Tibial nerve (tissue), 4 donors: ENCODE data around the gene CLK1. TPM values are rescaled to one million over a fixed set of nuclear protein-coding genes. Genes with fewer than 3 reads are reported as not detected.

Experiments used
- DNase-seq, 2 donors: peaks; one replicate each; pipeline ENCODE4 v3.0.0-alpha.2; 2019; ENCODE audit warnings: low spot score in 2 of 2
- H3K27ac ChIP-seq, 4 donors: fragments of 200-600 bp; sonication (generic) in 3 of 4; one replicate each; pipeline ENCODE4 v1.5.1; 2017 to 2019; ENCODE audit warnings: mild to moderate bottlenecking in 1 of 4
- H3K27me3 ChIP-seq, 2 donors: fragments of 200-600 bp; sonication (generic) in 1 of 2; one replicate each; pipeline versions ENCODE4 v1.5.1 to v1.6.0; 2017 to 2019
- H3K36me3 ChIP-seq, 3 donors: fragments of 200-600 bp; sonication (generic); one replicate each; pipeline ENCODE4 v1.5.1; 2018 to 2019
- H3K4me1 ChIP-seq, 4 donors: fragments of 200-600 bp; sonication (generic) in 3 of 4; one replicate each; pipeline ENCODE4 v1.5.1; 2017 to 2019
- H3K4me3 ChIP-seq, 4 donors: fragments of 200-600 bp; sonication (generic) in 3 of 4; one replicate each; pipeline ENCODE4 v1.5.1; 2017 to 2019; ENCODE audit warnings: mild to moderate bottlenecking in 1 of 4, moderate library complexity in 1 of 4
- H3K9me3 ChIP-seq, 4 donors: fragments of 200-600 bp; sonication (generic) in 3 of 4; one replicate each; pipeline ENCODE4 v1.5.1; 2017 to 2019
- EP300 ChIP-seq, 2 donors: sonication (generic); formaldehyde crosslinking; IDR thresholded peaks; one replicate each; pipeline ENCODE4 v1.6.1; 2017; ENCODE audit warnings: antibody characterized with exemption in 2 of 2, mild to moderate bottlenecking in 1 of 2
- POLR2A ChIP-seq, 2 donors: fragments of 450-650 bp; IDR thresholded peaks; one replicate each; pipeline ENCODE4 v1.6.1; 2017; ENCODE audit warnings: antibody characterized with exemption in 2 of 2, mild to moderate bottlenecking in 2 of 2, moderate library complexity in 2 of 2
- WGBS, 2 donors: methylation state at CpG; one replicate each; pipeline ENCODE4 v1.1.5; 2018; 5-methylcytosine and 5-hydroxymethylcytosine counted together
- small RNA-seq: library from RNA; depleted of rRNA; stranded (forward); fragments of <200 nt; gene quantifications from one replicate; pipeline ENCODE3, GENCODE V24; 2016
- total RNA-seq, 4 donors: library from RNA; depleted of rRNA; stranded (reverse); fragments of >200 nt; gene quantifications; one replicate each; pipeline ENCODE4 v1.1.0, GENCODE V29; 2016
- TF ChIP-seq, protein P1 (sequence below), 5 experiments: fragments of 200-600 bp in 3 of 5; fragments of 450-650 bp in 2 of 5; sonication (generic) in 3 of 5; IDR thresholded peaks; one replicate each; pipeline ENCODE4 v1.5.1; 2016 to 2019; ENCODE audit warnings: antibody characterized with exemption in 5 of 5, mild to moderate bottlenecking in 3 of 5, moderate library complexity in 2 of 5

Gene CLK1
- total RNA-seq, 4 donors from 2014 or later: 141 to 336 (median 261) TPM

DNA sequence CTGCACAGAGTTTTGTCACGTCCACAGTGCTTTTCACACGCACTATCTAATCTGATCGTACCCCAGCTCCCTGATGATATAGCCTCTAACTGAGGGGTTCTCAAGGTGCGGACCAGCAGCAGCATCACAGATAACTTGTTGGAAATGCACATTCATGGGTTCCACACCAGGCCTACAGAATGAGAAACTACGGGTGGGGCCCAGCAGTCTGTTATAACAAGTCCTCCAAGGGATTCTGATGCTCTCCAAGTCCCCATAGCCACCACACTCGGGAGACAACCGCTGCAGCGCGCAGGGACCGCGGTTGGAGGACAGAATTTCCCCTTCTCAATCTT is 53.5 kb downstream of the CLK1 start:
- peak in 1 of 2 donors; percentile 24 for DNase-seq
- TF ChIP-seq POLR2A (IDR thresholded peaks at IDR 0.05) (no peak), EP300 (IDR thresholded peaks at IDR 0.05) (no peak)
- TF ChIP-seq, protein P1, sequence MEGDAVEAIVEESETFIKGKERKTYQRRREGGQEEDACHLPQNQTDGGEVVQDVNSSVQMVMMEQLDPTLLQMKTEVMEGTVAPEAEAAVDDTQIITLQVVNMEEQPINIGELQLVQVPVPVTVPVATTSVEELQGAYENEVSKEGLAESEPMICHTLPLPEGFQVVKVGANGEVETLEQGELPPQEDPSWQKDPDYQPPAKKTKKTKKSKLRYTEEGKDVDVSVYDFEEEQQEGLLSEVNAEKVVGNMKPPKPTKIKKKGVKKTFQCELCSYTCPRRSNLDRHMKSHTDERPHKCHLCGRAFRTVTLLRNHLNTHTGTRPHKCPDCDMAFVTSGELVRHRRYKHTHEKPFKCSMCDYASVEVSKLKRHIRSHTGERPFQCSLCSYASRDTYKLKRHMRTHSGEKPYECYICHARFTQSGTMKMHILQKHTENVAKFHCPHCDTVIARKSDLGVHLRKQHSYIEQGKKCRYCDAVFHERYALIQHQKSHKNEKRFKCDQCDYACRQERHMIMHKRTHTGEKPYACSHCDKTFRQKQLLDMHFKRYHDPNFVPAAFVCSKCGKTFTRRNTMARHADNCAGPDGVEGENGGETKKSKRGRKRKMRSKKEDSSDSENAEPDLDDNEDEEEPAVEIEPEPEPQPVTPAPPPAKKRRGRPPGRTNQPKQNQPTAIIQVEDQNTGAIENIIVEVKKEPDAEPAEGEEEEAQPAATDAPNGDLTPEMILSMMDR (IDR thresholded peaks at IDR 0.05): no peak
- H3K27ac ChIP-seq: peak overlapping the region; percentile 98 to 99 (median 99)
- H3K4me1 ChIP-seq: peaks cover 2 to 55% (median 26%) of the 10 kb centered on the region in 4 donors
- peak overlapping the region; percentile 81 to 90 (median 87) for H3K4me3 ChIP-seq
- H3K36me3 ChIP-seq: peaks cover 0 to 22% (median 10%) of the 10 kb centered on the region in 3 donors
- no peaks in the 10 kb centered on the region for H3K9me3 ChIP-seq
- 2 to 4% methylated on average over 11 of the region's 11 CpGs for WGBS, 2 donors
- H3K27me3 ChIP-seq: no peaks in the 10 kb centered on the region

DNA sequence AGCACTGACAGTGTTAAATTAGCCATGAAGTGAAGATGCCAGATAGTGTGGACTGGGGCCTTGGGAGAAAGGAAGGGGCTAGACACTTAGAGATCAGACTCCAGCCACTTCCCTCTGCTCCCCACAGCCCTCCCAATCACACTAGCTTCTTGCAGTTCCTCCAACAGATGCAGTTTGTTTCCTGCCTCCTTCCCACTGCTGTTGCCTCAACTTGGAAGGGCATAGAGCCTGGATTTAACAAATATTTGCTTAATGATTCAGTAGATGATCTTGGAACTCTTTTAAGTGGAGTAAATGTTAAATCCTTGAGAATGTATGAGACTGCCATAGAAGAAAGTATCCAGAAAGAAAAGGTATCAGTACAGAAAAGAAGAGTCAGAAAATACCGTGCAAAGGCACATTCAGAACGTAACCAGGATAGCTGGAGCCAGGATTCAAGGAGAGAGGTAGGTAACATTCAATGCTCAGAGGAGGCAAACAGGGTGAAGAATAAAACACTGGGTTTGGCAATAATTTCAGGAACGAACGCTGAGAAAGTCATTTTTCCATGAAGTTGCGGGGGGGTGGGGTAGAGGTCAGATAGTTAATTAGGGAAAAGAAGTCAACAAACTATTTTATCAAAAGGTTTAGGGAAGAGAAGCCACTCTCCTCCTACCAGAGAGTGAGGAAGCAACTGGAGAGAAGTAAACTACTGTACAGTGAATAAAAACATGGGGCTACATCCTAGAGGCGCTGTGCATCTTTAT is 54.0 kb downstream of the CLK1 start:
- WGBS, 2 donors: 16 to 25% methylated on average over 6 of the region's 6 CpGs
- H3K27ac ChIP-seq: peak overlapping the region; percentile 98 to 99 (median 99)
- DNase-seq: peak in 1 of 2 donors; percentile 44
- no peaks in the 10 kb centered on the region for H3K9me3 ChIP-seq
- peak in 1 of 2 donors; percentile 36 for TF ChIP-seq EP300 (IDR thresholded peaks at IDR 0.05)
- TF ChIP-seq, protein P1 (IDR thresholded peaks at IDR 0.05): no peak
- H3K4me3 ChIP-seq: peak overlapping the region; percentile 81 to 90 (median 87)
- H3K27me3 ChIP-seq: no peaks in the 10 kb centered on the region
- H3K4me1 ChIP-seq: peaks cover 2 to 49% (median 26%) of the 10 kb centered on the region in 4 donors
- H3K36me3 ChIP-seq: peaks cover 0 to 16% (median 6%) of the 10 kb centered on the region in 3 donors

DNA sequence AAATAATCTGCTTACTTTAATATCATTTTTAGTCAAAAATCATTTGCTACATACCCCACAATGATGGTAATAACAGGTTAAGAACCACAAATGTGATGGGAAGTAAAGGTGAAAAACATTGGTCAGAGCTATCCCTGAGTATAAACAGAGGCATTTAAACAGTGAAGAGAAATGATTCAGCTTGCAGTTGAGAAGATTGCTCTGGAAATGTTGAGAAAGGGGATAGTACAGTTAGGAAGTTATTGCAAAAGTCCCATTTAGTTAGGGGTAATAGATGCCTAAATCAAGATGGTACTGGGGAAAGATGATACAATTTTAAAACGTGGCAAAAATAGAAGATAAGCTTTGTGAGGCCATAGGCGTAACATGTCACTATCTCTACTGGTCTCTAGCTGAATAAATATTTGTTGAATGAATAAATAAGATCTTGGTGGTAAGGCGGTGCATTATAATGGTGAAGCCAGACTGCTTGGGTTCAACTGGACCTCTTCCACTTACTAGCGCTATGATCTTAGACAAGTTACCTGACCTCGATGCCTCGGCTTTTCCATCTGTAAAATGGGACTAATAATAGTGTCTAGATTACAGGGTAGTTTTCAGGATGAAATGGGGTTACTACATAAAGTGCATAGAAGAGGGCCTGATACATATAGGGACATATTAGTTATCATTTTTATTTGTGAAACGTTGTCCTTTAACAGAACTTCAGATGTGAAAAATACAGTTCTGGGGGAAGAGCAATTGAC is 54.8 kb downstream of the CLK1 start:
- no peak for TF ChIP-seq EP300 (IDR thresholded peaks at IDR 0.05)
- WGBS, 2 donors: 86 to 91% methylated on average over 7 of the region's 7 CpGs
- Histone ChIP-seq H3K36me3 (peaks cover 0 to 9% (median 2%) of the 10 kb centered on the region in 3 donors), H3K4me1 (peaks cover 2 to 42% (median 24%) of the 10 kb centered on the region in 4 donors), H3K27ac (peak overlapping the region; percentile 98 to 99 (median 99)), H3K9me3 (no peaks in the 10 kb centered on the region), H3K27me3 (no peaks in the 10 kb centered on the region), H3K4me3 (no peak overlapping the region)
- no peak for DNase-seq

Small RNA genes within 50 kb of the gene (small RNA-seq; reads per million reads assigned to genes)
- gene RF00019 (not detected), gene RNA5SP115 (not detected), gene RNU6-312P (not detected), gene RNU6-31P (not detected), gene RNU6-762P (not detected)

Other genes starting within 250 kb of the CLK1 start
- 100 to 1,000 TPM; 179 to 285 (median 244) TPM for gene BZW1, start 52.7 kb downstream of the CLK1 start, total RNA-seq
- gene PPIL3, start 24.4 kb upstream of the CLK1 start, total RNA-seq: 100 to 1,000 TPM in 1 of 4 donors, 10 to 100 TPM in 3; 24.6 to 119 (median 30.3) TPM
- 10 to 100 TPM; 17.5 to 38.5 (median 21.5) TPM for gene NIF3L1, start 24.7 kb upstream of the CLK1 start, total RNA-seq
- gene ORC2, start 99.0 kb upstream of the CLK1 start, total RNA-seq: 10 to 100 TPM; 17.8 to 32.3 (median 20.1) TPM
- 10 to 100 TPM; 17.3 to 27.9 (median 18.6) TPM for gene HYCC2, start 207.0 kb upstream of the CLK1 start, total RNA-seq
- gene NDUFB3, start 207.3 kb upstream of the CLK1 start, total RNA-seq: 10 to 100 TPM; 30.8 to 55.7 (median 52.1) TPM